Cardiac muscle cell (in vitro differentiated cells and primary cell): Measurements from ENCODE around the gene PDE10A. TPM values are rescaled to one million over a fixed set of nuclear protein-coding genes. Genes with fewer than 3 reads are reported as not detected.

Experiments used
- DNase-seq, 2 donors: peaks; one replicate each; pipeline versions ENCODE4 v3.0.0 to v3.0.0-alpha.2; 2010 to 2017; ENCODE audit warnings: low read depth in 1 of 2, low spot score in 1 of 2
- H3K27ac ChIP-seq: fragments of 200-600 bp; sonication (generic); 2 replicates; pipeline ENCODE4 v1.5.1; 2016
- H3K27me3 ChIP-seq: fragments of 200-600 bp; sonication (generic); 2 replicates; pipeline ENCODE4 v1.6.0; 2016; ENCODE audit warnings: control low read depth
- H3K36me3 ChIP-seq: fragments of 200-600 bp; sonication (generic); 2 replicates; pipeline ENCODE4 v1.5.1; 2016; ENCODE audit warnings: control low read depth
- H3K4me1 ChIP-seq: fragments of 200-600 bp; sonication (generic); 2 replicates; pipeline ENCODE4 v1.8.1; 2017; ENCODE audit warnings: low read depth, mild to moderate bottlenecking, mixed run types
- H3K4me3 ChIP-seq: fragments of 200-600 bp; sonication (generic); 2 replicates; pipeline ENCODE4 v1.5.1; 2016; ENCODE audit warnings: mild to moderate bottlenecking
- H3K9me3 ChIP-seq: fragments of 200-600 bp; sonication (generic); 2 replicates; pipeline ENCODE4 v1.5.1; 2017; ENCODE audit warnings: low read depth, mild to moderate bottlenecking, control low read depth
- polyA plus RNA-seq: library from polyadenylated mRNA; unstranded; fragments of >200 nt; fragmentation: Nextera tagmentation; extraction: Ambion mirVana; gene quantifications from 2 replicates; pipeline ENCODE4 v1.2.1, GENCODE V29; 2016
- total RNA-seq: library from RNA; depleted of rRNA; stranded (reverse); fragments of >200 nt; gene quantifications from 2 replicates; pipeline ENCODE4 v1.2.3, GENCODE V29; 2016
- TF ChIP-seq, protein P1 (sequence below): IDR thresholded peaks from 2 replicates; pipeline ENCODE4 v1.5.1; 2012; ENCODE audit warnings: low read depth, mild to moderate bottlenecking, low read length

Gene PDE10A
- total and polyA plus RNA-seq, 2 experiments from 2014 or later, result 0.82 to 5.4 TPM

DNA sequence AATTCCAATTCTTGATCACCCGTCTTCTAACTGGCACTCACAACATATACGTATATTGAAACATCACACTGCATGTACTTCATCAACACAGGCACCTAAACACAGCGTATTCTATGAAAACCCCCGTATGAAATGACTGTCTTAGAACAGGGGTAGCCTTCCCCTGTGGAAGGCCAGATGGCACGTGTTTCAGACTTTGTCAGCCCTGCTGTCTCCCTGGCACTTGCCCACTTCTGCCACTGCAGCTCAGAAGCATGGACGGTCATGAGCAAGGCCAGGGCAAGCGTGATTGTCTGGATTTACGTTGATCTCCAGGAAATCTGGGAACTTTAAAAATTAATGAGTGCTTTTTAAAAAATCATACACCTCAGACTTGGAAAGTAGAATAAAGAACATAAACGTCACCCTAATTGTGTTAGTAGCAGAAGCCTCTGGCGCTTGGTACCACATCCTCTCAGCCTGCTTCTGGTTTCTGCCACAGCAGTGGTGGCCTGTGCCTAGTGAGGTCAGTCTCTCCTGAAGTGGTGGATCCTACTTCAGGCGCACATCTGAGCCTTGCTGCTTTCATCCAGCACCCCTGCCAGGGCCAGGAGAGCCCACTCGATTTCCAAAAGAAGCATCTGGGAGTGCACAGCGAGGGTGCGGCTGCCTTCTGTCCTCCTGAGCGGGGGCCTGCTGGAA is 18.3 kb downstream of the PDE10A start:
- no peaks in the 10 kb centered on the region for H3K36me3 ChIP-seq
- H3K27ac ChIP-seq, result no peak overlapping the region
- peaks cover 6% of the 10 kb centered on the region for H3K27me3 ChIP-seq
- no peaks in the 10 kb centered on the region for H3K9me3 ChIP-seq
- TF ChIP-seq, protein P1, sequence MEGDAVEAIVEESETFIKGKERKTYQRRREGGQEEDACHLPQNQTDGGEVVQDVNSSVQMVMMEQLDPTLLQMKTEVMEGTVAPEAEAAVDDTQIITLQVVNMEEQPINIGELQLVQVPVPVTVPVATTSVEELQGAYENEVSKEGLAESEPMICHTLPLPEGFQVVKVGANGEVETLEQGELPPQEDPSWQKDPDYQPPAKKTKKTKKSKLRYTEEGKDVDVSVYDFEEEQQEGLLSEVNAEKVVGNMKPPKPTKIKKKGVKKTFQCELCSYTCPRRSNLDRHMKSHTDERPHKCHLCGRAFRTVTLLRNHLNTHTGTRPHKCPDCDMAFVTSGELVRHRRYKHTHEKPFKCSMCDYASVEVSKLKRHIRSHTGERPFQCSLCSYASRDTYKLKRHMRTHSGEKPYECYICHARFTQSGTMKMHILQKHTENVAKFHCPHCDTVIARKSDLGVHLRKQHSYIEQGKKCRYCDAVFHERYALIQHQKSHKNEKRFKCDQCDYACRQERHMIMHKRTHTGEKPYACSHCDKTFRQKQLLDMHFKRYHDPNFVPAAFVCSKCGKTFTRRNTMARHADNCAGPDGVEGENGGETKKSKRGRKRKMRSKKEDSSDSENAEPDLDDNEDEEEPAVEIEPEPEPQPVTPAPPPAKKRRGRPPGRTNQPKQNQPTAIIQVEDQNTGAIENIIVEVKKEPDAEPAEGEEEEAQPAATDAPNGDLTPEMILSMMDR, result no peak
- no peak overlapping the region for H3K4me3 ChIP-seq
- DNase-seq, result no peak
- peaks cover 12% of the 10 kb centered on the region for H3K4me1 ChIP-seq

DNA sequence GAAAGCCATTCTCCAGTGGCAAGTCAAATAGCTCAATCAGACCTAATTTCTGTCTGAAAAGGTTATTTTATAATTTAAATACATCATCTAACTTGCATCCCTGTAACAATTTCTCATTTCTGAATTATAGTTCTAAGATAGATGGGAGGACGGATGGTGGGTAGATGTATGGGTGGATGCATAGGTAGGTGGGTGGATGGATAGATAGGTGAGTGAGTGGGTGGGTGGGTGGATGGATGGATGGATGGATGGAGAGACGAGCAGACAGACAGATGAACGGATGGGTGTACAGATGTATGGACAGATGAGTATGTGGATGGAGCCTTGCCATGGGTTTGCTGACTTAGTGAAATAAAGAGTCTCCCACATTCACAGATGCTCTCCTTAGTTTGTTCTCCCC is 20.0 kb downstream of the PDE10A start:
- TF ChIP-seq, protein P1, result no peak
- Histone ChIP-seq H3K27ac (no peak overlapping the region), H3K4me3 (no peak overlapping the region), H3K4me1 (peaks cover 2% of the 10 kb centered on the region), H3K36me3 (no peaks in the 10 kb centered on the region), H3K27me3 (peaks cover 6% of the 10 kb centered on the region), H3K9me3 (no peaks in the 10 kb centered on the region)
- DNase-seq, result no peak

DNA sequence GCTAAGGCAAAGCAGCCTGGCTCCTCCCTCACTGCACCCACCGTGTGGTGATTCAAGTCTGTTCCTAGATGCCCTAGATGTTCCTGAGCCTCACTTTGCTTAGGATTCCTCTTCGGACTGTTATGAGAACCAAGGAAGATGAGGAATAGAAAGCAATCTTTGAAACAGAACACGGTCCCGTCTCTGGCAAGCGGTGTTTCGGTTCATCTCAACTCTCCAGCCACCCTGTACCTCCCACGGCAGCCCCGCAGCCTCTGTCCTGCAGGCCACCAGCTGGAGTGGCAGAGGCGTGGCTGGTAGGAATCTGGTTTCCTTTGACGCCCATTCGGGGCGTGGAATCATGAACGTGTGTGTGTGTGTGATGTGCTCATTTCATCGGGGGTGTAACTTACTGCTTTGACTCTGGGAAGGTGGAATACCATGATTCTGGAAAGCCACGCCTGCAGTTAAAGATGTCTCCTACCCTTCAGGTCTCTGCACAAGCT is 21.3 kb downstream of the PDE10A start:
- Histone ChIP-seq H3K36me3 (no peaks in the 10 kb centered on the region), H3K4me1 (peaks cover 12% of the 10 kb centered on the region), H3K4me3 (no peak overlapping the region), H3K27ac (no peak overlapping the region), H3K27me3 (peaks cover 6% of the 10 kb centered on the region), H3K9me3 (no peaks in the 10 kb centered on the region)
- no peak for DNase-seq
- TF ChIP-seq, protein P1, result no peak

DNA sequence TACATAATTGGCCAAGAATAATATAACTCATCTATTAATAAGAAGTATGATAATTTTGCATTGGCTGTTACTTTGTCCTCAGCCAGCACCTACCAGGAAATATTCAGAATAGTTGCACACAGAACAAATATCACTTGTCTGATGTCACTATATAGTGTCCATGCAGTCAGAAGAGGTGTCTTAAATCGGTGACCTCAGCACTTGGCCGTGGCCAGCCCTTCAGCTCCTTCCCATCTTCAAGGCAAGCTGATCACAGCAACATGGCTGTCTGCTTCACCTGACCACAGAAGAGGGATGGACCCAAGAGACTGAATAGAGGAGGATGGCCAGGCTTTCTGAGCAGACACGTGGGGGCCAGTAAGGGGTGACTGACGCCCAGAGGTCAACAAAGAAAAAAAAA is 22.2 kb downstream of the PDE10A start:
- H3K27me3 ChIP-seq, result peaks cover 6% of the 10 kb centered on the region
- no peak overlapping the region for H3K27ac ChIP-seq
- DNase-seq, result no peak
- H3K4me3 ChIP-seq, result no peak overlapping the region
- H3K9me3 ChIP-seq, result no peaks in the 10 kb centered on the region
- TF ChIP-seq, protein P1, result no peak
- no peaks in the 10 kb centered on the region for H3K36me3 ChIP-seq
- H3K4me1 ChIP-seq, result peaks cover 21% of the 10 kb centered on the region

DNA sequence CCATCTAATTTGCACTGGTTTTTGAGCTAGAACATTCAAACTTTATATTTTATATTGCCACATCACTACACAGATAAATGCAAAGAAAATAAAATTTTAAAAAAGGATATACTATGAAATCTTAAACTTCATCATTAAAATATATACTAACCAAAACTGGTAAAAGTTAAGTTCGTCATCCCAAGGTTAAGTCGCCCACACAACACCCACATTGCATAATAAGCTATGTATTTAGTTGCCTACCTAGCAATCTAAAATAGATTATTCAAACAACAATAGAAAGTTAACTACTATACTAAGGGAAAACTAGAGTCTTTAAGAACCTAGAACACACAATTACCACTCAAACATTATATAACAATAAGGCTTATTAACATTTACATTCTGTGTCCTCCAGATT is 24.5 kb downstream of the PDE10A start:
- no peaks in the 10 kb centered on the region for H3K9me3 ChIP-seq
- TF ChIP-seq, protein P1, result no peak
- DNase-seq, result no peak
- H3K27me3 ChIP-seq, result no peaks in the 10 kb centered on the region
- no peak overlapping the region for H3K27ac ChIP-seq
- no peak overlapping the region for H3K4me3 ChIP-seq
- peaks cover 21% of the 10 kb centered on the region for H3K4me1 ChIP-seq
- H3K36me3 ChIP-seq, result no peaks in the 10 kb centered on the region
